HG02763 (cell line): ENCODE data around the gene NOTCH3.

Source experiments
- ATAC-seq: cut with Tn5 transposase; IDR thresholded peaks from one replicate; pipeline ENCODE4 v1.9.1; 2021; ENCODE audit warnings: mild to moderate bottlenecking, moderate library complexity; ENCODE audit not compliant: unreplicated experiment

Gene NOTCH3

DNA sequence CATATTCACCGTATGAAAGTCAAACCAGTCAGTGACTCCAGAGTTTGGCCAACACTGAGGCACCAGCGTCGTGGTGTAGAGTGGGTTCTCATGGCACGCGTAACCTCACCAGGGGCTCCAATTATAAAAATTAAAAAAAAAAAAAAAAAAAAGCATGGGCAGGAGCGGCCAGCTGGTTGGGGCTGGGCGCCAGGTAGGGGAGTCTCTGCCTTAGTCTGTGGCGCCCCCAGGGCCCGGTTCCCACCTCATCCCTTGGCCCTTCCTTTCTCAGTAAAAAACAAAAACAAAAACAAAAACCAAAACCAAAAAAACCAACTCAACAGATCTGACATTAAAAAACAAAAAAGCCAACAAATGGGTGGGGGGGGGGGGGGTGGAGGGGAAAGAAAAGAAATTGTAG, 36.1 kb upstream of the NOTCH3 start:
- no peak for ATAC-seq

DNA sequence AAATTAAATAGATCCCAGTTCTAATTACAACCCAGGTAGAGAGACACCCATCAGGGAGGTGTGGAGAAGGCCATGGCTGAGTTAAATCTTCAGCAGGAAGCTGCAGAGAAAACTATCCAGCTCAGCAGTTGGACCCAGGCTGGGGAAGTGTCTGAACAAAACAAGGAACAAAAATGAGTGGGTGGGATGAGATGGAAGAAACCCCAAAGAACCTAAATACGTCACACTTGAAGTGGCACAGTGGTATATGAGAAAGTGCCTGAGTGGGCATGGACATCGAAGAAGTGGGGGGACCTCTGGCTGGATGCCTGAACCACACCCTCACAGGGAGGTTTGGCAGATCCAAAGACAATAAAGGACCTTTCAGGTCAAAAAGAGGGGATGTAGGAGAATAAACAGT, 35.0 kb upstream of the NOTCH3 start:
- no peak for ATAC-seq

DNA sequence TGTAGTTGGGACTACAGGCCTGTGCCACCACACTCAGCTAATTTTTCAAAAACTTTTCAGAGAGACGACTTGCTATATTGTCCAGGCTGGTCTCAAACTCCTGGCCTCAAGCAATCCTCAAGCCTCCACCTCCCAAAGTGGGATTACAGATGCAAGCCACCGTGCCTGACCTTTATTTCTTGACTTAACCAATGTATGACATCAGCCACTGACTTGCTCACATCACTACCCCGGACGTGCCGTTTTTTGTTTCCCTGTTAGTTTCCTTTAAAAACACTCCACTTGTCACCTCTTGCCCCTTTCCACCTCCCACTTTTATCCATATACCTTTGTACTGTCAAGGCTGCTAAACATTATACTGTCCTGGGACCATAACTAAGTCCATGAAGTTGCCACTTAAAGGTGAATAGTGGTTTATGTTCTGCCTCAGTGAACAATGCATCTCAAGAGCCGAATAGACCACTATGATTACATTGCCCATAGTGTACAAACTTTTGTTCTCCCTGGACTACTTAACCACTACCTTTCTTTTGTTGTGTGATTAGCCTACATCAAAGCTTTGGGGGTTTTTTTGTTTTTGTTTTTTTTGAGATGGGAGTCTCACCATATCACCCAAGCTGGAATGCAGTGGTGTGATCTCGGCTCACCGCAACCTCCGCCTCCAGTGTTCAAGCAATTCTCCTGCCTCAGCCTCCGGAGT, 33.8 kb upstream of the NOTCH3 start:
- no peak for ATAC-seq

DNA sequence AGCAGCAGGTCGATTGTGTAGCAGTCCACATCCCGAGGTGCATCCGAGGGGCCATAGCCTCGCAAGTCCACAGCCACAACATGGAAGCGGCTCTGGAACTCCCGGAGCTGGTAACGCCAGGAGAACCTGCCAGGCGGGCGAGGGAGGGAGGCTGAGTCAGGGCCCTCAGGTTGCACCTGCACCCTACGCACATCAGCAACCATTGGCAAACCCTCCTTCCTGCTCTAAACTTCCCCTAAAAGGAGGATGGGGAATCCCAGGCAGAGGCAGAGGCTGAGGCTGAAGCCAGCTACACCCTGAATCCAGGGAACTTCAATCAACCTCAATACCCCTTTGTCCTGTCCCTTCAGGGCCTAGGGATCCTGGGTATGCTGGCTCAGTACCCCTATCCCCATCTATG, 30.5 kb upstream of the NOTCH3 start:
- no peak for ATAC-seq

DNA sequence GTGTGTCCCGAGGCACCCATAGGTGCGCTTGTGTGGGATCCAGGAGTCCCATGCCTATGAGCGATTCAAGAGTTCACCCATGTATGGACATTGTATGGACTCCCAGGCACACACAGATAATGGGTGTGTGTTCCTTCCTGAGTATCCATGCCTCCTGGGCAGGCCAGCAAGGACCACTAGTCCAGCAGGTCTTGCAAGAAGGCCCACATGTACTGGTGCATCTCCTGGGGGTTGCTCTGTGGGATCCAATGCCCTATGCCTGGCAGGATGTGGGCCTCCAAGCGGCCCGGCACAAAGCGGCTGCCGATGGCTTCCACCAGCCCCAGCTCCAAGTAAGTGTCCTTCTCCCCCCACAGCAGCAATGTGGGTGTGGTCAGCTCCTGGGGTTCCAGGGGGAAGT, 26.5 kb upstream of the NOTCH3 start:
- no peak for ATAC-seq

DNA sequence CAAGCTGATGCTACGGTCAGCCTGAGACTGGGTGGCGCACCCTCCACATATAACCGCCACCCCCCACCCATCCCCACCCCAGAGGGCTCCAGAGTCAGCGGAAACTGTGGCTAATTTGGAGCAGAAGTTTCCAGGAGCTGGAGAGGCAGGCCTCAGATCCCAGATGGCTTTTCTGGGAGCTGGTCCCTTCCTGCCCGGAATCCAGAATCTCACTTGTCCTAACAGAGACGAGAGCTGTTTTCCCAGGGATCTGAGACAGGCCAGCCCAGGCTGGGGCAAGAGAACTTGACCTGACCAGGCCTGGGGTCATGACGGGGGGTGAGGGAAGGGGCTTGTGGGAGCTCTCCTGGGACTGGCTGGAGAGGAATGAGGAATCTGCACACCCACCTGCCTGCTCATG, 25.0 kb upstream of the NOTCH3 start:
- ATAC-seq: no peak

DNA sequence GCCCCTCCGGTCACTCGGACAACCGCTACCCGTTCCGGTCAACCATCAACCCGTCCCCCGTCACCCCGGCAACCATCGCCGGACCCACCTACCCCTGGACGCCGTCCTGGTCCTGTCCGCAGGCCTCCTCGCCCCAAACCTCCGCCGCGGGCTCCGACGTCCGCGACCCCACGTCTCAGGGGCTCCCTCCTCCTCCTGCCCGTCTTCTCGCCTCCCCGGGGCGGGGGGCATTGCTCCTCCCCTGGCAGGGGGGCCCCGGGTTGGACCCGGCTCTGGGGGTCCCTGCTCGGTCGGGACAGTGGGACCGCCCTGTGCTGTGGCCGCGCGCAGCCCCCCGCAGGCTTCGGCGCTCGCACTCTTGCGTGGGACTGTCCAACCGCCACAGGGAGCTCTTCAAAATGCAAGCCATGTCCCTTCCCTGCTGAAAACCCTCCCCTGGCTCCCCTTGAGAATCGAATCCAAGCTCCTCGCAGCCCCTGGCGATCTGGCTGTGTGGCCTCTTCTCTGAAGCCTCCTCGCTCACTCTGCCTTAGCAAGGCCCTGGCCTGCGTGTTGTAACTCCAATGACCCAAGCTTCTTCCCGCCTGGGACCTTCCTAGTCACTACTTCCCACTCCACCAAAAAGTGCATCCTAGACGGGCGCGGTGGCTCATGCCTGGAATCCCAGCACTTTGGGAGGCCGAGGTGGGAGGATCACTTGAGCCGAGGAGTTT, 23.0 kb upstream of the NOTCH3 start:
- no peak for ATAC-seq

DNA sequence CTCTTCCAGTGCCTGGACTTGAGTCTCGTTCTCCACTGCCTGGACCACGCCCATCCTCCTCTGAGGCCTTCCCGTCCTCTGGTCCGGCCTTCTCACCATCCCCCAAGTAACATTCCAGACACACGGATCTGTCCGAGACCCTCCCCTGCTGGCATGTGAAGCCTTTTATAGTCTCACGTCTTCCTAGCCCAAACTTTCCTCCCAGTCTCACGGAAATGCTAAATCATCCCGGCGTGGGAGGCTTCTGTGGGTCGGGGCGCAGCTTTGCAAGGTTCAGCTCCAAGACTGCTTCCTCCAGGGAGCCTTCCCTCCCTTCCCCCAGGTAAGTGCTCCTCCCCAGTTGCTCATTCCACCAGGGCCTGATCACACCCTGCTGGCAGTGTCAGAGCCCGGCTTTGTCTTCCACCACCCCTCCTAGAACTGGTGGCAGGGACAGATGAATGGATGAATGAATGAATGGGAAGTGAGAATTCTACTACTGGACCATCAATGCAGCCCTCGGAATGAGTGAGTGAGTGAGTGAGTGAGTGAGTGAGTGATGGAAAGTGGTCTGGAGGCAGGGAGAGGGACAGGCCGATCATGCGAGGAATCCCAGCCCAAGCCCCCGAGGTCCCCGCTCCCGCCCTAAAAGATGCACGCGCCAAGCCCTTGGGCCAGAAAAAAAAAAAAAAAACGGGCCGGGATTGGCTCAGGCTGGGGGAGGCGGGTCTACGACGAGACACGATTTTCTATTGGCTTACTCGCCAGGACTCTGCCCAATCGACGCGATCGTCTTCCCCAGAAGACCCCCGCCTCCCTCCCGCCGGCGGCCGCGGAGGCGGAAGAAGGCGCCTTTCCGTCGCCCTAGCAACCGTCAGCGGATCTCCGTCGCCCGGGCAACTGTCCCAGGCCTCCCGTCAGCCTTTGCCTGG, 22.2 kb upstream of the NOTCH3 start:
- no peak for ATAC-seq

DNA sequence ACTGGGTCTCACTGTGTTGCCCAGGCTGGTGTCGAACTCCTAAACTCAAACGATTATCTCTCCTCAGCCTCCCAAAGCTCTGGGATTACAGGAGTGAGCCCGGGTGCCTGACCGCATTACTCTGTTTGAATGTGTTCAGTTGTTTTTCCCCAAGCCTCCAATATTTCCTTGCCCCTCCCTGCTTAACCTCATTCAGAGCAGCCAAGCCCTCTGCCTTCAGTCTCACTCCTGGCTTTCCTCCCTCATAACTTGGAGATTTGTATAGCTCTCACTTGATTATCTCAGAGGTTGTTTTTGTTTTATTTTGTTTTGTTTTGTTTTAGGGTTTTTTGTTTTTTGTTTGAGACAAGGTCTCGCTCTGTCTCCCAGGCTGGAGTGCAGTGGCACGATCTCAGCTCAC, 20.0 kb upstream of the NOTCH3 start:
- ATAC-seq: no peak

DNA sequence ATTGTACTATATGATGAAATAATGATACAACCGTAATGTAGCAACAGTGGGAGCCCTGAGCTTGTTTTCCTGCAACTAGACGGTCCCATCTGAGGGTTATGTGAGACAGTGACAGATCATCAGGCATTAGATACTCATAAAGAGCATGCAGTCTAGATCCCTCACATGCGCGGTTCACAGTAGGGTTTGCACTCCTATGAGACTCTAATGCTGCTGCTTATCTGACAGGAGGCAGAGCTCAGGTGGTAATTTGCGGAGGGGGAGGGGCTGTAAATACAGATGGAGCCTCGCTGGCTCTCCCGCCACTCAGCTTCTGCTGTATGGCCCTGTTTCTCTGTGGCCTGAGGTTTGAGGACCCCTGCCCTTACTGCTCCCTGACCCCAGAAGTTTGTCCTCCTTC, 17.7 kb upstream of the NOTCH3 start:
- ATAC-seq: no peak

DNA sequence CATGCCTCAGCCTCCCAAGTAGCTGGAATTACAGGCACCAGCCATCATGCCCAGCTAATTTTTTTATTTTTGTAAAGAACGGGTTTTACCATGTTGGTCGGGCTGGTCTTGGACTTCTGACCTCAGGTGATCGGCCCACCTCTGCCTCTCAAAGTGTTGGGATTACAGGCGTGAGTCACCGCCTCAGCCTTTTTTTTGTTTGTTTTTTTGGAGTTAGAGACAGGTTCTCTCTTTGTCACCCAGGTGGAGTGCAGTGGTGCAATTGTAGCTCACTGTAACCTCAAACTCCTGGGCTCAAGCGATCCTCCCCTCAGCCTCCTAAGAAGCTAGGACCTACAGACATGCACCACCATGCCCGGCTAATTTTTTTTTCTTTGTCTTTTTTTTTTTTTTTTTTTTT, 15.6 kb upstream of the NOTCH3 start:
- ATAC-seq: no peak

DNA sequence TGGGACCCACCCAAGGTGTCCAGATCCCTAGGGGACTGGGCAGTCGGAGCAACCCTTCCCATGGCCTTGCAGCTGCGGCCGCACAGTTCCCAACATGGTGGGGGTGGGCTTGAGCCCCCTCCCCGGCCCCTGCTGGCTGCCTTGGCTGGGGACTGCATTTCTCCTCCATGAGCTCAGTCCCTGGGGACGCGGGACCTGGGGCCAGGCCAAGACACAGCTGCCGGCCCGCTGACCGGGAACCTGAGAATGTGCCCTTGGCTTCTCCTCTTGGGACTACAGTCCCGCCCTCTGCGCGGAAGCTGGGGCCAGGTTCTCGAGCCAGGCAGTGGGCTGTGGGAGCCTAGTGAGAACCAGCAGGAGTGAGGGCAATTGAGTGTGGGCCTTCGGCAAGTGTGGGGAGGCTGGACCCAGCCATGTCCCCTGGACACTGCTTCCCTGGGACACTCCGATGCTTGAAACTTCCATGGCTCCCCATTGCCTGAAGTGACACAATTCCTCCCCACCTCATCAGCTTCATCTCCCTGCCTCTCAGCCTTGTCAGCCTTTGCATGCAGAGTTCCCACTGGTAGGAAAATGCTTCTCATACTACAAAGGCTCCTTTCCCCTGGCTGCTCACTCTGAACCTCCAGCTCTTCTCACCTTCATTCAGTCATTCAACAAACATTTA, 13.1 kb upstream of the NOTCH3 start:
- ATAC-seq: no peak

DNA sequence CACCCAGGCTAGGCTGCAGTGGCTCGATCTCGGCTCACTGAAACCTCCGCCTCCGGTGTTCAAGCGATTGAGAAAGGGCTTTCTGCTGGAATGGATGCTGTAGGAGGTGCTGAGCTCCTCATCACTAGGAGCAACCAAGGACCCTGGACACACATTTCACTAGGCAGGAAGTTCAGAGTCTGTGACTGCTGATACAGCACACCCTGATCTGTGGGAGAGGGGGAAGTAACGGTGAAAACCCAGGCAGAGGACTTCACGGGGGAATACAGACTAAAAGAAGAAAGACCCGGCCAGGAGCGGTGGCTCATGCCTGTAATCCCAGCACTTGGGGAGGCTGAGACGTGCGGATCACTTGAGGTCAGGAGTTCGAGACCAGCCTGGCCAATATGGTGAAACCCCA, 11.9 kb upstream of the NOTCH3 start:
- no peak for ATAC-seq

DNA sequence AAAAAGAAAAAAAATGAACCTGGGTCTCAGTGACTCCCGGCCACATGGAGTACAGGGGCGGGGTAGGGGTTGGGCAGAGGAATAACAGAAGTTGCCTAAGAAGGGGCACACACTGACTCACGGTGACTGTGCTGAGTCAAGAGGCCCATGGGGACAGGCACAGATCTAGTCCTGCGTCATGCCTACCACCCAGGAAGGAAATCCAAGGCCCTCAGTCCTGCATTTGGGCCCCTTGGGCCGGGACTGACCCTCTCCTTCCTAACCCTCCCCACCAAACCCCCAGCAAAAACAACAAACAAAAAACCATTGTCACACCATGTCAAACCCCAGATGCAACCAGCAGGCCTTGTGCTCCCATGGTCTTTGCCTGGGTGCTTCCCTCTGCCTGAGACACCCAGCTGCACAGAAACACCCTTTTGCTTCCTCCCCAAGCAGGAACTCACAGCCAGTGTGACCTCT, 9.6 kb upstream of the NOTCH3 start:
- no peak for ATAC-seq

DNA sequence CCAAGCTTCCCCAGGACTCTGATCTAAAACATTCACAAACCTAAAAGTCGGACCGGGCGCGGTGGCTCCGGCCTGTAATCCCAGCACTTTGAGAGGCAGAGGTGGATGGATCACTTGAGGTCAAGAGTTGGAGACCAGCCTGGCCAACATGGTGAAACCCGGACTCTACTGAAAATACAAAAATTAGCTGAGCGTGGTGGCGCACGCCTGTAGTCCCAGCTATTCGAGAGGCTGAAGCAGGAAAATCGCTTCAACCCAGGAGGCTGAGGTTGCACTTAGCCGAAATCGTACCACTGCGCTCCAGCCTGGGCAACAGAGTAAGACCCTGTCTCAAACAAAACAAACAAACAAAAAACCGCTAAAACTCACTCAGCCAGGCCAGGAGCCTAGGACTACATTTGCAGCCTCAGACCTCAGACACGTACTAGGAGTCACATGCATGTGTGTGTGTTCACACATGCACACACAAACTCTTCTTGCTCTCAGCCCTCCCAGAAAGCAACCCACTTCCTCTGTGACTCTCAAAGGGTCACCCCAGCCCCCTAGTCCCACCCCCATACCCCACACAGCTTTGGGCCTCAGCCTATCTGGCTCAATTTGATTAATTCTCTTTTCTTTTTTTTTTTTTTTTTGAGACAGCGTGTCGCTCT, 704 bp upstream of the NOTCH3 start:
- ATAC-seq: no peak

DNA sequence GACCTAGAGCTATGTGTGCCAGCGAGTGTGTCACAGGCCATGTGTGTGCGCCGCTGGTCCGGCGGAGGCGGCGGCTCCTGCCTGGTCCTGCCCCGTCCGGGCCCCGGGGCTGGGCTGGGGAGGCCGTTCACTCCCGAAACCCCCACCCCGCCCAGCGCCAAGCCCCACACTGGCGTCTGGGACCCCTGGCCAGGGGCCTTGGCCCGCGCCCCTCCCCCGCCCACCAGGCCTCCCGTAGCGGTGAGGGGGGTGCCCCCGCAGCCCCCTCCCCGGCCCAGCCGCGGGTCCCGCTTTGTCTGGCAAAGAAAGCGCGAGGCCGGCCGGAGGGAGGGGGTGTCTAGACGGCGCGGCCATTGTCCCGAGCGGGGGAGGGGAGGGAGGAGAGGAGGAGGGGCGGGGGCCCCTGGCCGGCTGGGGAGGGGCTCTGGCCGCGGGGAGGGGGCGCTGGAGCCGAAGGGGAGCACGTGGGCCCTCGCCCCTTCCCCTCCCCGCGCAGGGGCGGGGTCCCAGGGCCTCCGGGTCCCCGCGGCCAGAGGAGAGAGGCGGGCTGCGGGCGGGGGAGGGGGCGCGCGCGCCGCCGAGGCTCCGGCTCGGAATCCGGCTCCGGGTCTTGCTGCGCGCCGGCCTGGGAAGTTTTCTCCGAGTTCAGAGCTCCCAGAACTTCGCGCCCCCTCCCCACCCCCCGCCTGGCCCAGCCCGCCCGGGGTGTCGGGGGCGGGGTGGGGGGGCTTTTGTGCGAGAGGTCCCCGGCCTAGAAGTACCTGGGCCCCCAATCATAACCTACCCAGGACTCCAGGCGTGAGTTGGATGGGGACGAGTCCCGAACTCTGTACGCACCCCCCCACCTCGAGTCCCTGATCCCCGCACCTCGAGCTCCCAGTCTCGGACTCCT, 888 bp downstream of the NOTCH3 start:
- ATAC-seq: no peak

DNA sequence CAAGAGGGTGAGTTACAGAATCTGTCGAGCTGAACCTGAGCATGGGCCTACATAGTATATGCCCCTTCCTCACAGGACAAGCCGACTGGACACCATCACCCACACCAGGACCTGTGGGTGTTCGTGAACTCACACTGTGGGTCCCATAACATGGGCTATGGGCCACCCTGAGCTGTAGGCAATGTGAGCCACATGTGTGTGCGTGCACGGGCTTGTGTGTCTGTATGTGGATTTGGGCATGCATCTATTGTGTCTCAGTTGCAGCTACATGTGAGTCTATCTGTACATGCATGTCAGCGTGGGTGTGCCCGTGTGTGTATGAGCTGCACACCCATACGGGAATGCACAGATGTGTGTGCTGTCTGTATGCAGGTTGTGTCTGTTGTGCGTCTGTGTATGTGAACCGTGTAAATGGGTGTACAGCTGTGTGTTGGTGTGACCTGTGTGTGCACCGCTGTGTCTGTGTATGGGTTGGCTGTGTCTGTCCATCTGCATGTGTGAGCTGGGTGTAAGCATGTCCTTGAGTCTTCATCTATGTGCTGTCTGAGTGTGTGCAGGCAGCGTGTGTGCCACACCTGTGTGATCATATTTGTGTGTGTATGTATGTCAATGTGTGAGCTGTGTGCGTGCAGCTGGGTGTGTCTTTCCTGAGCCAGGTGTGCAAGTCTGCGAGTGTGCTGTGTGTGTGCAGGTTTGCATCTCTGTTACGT, 1.7 kb downstream of the NOTCH3 start:
- ATAC-seq: no peak

DNA sequence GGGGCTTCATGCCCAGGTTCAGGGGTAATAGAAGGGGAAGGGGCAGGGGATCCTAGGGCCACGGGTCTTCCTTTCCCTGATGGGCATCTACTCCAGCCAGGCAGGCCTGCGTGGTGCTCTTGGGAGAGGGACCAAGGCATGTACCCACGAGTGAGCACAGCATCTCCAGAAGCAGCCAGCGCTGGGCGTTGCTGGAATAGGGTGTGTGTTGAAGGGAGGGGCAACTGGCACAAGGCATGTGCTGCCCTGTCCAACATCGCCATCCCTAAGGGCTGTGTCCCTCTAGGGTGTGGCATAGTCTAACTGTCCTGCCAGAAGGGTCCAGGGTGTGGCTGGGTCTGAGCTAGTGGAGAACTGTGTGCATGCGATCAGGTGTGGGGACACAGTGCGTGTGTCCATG, 2.9 kb downstream of the NOTCH3 start:
- ATAC-seq: no peak
